HEK293T (cell line): ENCODE results near the gene LPGAT1.
A peak's percentile ranks its signal among the peaks of the same experiment; 100 is the strongest.
"Not testable (repeated sequence)": the region's sequence is repeated elsewhere in the genome, so short reads cannot be mapped to it uniquely, and the experiment has no call there.

Experiments
- CTCF ChIA-PET: fragments of 350-600 bp; formaldehyde crosslinking; extraction: SDS; loops from one replicate; lab custom pipeline; 2021; ENCODE audit warnings: antibody characterized with exemption, inconsistent platforms; lab: Yijun Ruan, JAX
- POLR2A ChIA-PET: fragments of 350-600 bp; formaldehyde crosslinking; extraction: SDS; loops from one replicate; lab custom pipeline; 2020; ENCODE audit warnings: antibody characterized with exemption, inconsistent platforms; lab: Yijun Ruan, JAX
- DNase-seq: peaks from one replicate; pipeline ENCODE4 v3.0.0; 2012; ENCODE audit warnings: mixed read lengths; ENCODE audit errors: extremely low spot score
- ARNT ChIP-seq: fragments of 450-650 bp; IDR thresholded peaks from 2 replicates; pipeline ENCODE4 v1.6.1; 2017; ENCODE audit warnings: mild to moderate bottlenecking
- BHLHE40 ChIP-seq: fragments of 450-650 bp; IDR thresholded peaks from 2 replicates; pipeline ENCODE4 v1.6.1; 2016; ENCODE audit warnings: mild to moderate bottlenecking, moderate library complexity, borderline replicate concordance
- CTBP1 ChIP-seq: fragments of 450-650 bp; IDR thresholded peaks from 2 replicates; pipeline ENCODE4 v1.6.1; 2016; ENCODE audit warnings: borderline replicate concordance
- ELF4 ChIP-seq: fragments of 450-650 bp; IDR thresholded peaks from 2 replicates; pipeline ENCODE4 v1.6.1; 2017; ENCODE audit warnings: antibody characterized with exemption
- FOXA1 ChIP-seq: fragments of 450-650 bp; IDR thresholded peaks from 2 replicates; pipeline ENCODE4 v1.6.1; 2016; ENCODE audit warnings: mild to moderate bottlenecking
- FOXK2 ChIP-seq: fragments of 450-650 bp; IDR thresholded peaks from 2 replicates; pipeline ENCODE4 v1.6.1; 2016; ENCODE audit warnings: mild to moderate bottlenecking
- FOXM1 ChIP-seq: fragments of 450-650 bp; IDR thresholded peaks from 2 replicates; pipeline ENCODE4 v1.6.1; 2017; ENCODE audit warnings: mild to moderate bottlenecking, borderline replicate concordance
- HDGF ChIP-seq: fragments of 450-650 bp; IDR thresholded peaks from 2 replicates; pipeline ENCODE4 v1.6.1; 2017; ENCODE audit warnings: antibody characterized with exemption, borderline replicate concordance
- L3MBTL2 ChIP-seq: fragments of 450-650 bp; conservative IDR thresholded peaks from 2 replicates; pipeline ENCODE4 v1.6.1; 2016; ENCODE audit warnings: mild to moderate bottlenecking
- LEF1 ChIP-seq: fragments of 450-650 bp; IDR thresholded peaks from 2 replicates; pipeline ENCODE4 v1.6.1; 2017; ENCODE audit warnings: mild to moderate bottlenecking, borderline replicate concordance
- NFRKB ChIP-seq: fragments of 450-650 bp; IDR thresholded peaks from 2 replicates; pipeline ENCODE4 v1.6.1; 2016; ENCODE audit warnings: mild to moderate bottlenecking, moderate library complexity
- SP1 ChIP-seq: fragments of 450-650 bp; IDR thresholded peaks from 2 replicates; pipeline ENCODE4 v1.6.1; 2017
- SUZ12 ChIP-seq: fragments of 450-650 bp; IDR thresholded peaks from 2 replicates; pipeline ENCODE4 v1.6.1; 2016; ENCODE audit warnings: mild to moderate bottlenecking
- TARDBP ChIP-seq: fragments of 450-650 bp; IDR thresholded peaks from 2 replicates; pipeline ENCODE4 v1.6.1; 2016
- ZNF384 ChIP-seq: fragments of 450-650 bp; IDR thresholded peaks from 2 replicates; pipeline ENCODE4 v1.6.1; 2016
- TF ChIP-seq, protein P1 (sequence below): fragments of 450-650 bp; IDR thresholded peaks from 2 replicates; pipeline ENCODE4 v1.6.1; 2016

LPGAT1 gene

DNA sequence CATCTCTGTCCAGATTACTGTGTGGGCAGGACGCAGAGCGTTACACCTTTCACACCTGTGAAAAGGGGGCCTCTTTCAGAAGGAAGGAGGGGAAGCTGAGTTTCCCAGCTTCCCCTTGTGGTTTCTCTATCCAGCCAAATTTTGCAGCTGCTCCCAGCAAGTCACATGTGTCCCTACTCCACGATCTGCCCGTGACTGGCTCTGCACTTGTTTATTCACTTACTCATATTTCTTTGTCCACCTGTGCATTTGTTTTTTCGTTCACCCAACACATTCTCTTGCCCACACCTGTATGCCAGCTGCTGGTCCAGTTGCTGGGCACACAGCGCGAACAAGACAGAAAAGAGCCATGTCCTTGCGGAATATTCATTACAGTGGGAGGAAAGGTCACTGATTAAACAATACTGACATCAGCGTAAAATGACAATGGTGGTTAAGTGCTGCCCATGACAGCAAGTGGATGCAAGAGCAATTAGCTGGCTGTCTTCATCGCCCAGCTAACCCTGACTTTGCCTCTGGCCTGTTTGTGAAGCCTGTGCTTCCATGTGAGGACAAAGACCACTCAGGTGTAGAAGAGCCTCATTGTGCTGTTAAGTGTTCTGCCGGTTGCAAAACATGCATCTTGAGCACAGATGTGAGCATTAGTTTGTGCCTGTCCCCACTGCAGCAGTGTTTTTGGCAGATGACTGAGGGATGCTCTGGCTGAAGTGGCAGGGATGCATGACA lies 126.6 kb downstream of the LPGAT1 start:
- TF ChIP-seq NFRKB (no peak), BHLHE40 (no peak), LEF1 (no peak), TARDBP (no peak), ARNT (no peak), FOXK2 (no peak), L3MBTL2 (no peak), ELF4 (no peak), CTBP1 (no peak)
- no peak for DNase-seq
- CTCF ChIA-PET = no interaction called here
- POLR2A ChIA-PET = no interaction called here

DNA sequence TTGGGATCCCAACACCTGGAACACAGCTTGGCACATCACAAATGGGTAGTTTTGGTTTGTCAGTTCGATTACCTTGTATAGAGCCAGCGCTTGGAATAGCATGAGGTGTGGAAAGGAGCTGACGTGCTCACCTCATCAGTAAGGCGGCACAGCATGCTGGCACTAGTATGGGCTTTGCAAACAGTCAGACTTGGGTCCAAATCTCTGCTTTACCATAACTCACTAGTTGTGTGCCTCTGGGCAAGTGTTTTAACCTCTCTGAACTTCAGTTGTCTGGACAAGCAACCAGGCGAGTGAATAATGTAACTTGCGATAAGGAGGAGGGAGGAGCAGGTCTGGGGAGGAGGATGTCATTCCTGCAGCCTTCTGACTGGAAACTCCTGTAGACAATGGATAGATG lies 128.8 kb downstream of the LPGAT1 start:
- CTCF ChIA-PET = no interaction called here

GRCh38 chr1:211699059-211699458 lies 131.5 kb downstream of the LPGAT1 start:
- peak; percentile 8 for DNase-seq
- ChIA-PET POLR2A (interaction anchor here (1.0 to 1.9 kb wide), 3 partner anchors 23 to 336 kb away, joined by 3 to 11 read pairs (median 4); partner anchors contain the start of genes DTL, INTS7 and NEK2), CTCF (interaction anchor here (0.7 to 2.7 kb wide), 12 partner anchors 10 to 757 kb away, joined by 3 to 17 read pairs (median 6); partner anchors contain the start of gene NEK2)
- TF ChIP-seq BHLHE40 = no peak
- no peak for TF ChIP-seq TARDBP
- no peak for TF ChIP-seq CTBP1
- TF ChIP-seq FOXM1 = no peak
- TF ChIP-seq SUZ12 = no peak
- no peak for TF ChIP-seq LEF1
- TF ChIP-seq FOXK2 = no peak
- TF ChIP-seq, protein P1, sequence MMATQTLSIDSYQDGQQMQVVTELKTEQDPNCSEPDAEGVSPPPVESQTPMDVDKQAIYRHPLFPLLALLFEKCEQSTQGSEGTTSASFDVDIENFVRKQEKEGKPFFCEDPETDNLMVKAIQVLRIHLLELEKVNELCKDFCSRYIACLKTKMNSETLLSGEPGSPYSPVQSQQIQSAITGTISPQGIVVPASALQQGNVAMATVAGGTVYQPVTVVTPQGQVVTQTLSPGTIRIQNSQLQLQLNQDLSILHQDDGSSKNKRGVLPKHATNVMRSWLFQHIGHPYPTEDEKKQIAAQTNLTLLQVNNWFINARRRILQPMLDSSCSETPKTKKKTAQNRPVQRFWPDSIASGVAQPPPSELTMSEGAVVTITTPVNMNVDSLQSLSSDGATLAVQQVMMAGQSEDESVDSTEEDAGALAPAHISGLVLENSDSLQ = no peak
- TF ChIP-seq SP1 = no peak
- TF ChIP-seq ELF4 = no peak
- TF ChIP-seq NFRKB = no peak
- no peak for TF ChIP-seq ARNT
- TF ChIP-seq L3MBTL2 = no peak

More for the DNA sequence above, 128.8 kb downstream of the LPGAT1 start:
- TF ChIP-seq FOXA1 (no peak), SP1 (no peak), CTBP1 (no peak), SUZ12 (no peak), LEF1 (no peak)
- DNase-seq = no peak
- POLR2A ChIA-PET = no interaction called here

DNA sequence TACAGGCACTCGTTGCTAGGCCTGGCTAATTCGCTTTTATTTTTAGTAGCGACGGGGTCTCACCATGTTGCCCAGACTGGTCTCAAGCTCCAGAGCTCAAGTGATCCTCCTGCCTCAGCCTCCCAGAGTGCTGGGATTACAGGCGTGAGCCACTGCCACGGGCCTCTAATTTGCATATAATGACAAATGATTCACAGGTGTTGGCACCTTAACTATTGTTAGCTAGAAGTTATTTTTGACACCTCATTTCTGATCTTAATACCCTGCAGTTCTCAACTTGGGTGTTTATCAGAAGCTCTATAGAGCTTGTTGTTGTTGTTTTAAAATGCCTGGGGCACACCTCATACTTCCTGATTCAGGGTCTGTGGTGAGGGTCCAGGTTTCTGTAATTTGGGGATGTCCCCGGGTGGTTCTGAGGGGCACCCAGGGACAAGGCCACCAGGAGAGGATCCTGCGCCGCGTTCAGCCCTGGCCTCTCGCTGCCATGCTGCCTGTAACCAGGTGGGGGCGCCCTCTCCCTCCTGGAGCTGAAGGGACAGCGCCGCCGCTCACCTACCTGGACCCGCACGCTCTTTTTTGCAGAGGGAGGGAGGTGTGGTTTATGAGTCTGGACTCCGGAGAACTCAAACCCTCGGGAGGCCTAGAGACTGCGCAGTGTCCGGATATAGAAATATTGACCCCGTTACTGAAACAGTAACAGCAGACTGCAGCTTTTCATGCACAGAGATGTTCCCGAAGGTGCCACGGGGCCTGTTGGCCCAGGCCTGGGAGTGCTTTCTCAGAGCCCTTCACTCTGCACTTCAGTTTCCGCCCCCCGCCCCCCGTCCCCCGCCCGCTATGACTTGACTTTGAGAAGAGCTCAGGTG lies 132.2 kb downstream of the LPGAT1 start:
- CTCF ChIA-PET = interaction anchor here (0.6 to 2.7 kb wide), 19 partner anchors 11 to 758 kb away, joined by 3 to 17 read pairs (median 5); partner anchors contain the start of genes DTL, INTS7 and NEK2
- DNase-seq = peak; percentile 92
- POLR2A ChIA-PET = interaction anchor here (1.0 to 2.9 kb wide), 4 partner anchors 23 to 337 kb away, joined by 3 to 11 read pairs (median 7); partner anchors contain the start of genes DTL, INTS7 and NEK2
- TF ChIP-seq CTBP1 (no peak), ARNT (peak; percentile 70)

- ChIA-PET POLR2A (interaction anchor here (0.6 to 2.9 kb wide), 3 partner anchors 22 to 1735 kb away, joined by 3 to 10 read pairs (median 3); partner anchors contain the start of genes DTL, INTS7 and NEK2), CTCF (interaction anchor here (1.1 to 2.7 kb wide), 4 partner anchors 12 to 178 kb away, joined by 3 to 17 read pairs (median 7); no protein-coding TSS in a partner anchor)
- TF ChIP-seq FOXK2 (no peak), ARNT (no peak), FOXA1 (no peak), ZNF384 (no peak), ELF4 (no peak), CTBP1 (no peak), TARDBP (no peak), HDGF (no peak), SP1 (no peak)
Measured at GRCh38 chr1:211697356-211697755, 133.2 kb downstream of the LPGAT1 start.

DNA sequence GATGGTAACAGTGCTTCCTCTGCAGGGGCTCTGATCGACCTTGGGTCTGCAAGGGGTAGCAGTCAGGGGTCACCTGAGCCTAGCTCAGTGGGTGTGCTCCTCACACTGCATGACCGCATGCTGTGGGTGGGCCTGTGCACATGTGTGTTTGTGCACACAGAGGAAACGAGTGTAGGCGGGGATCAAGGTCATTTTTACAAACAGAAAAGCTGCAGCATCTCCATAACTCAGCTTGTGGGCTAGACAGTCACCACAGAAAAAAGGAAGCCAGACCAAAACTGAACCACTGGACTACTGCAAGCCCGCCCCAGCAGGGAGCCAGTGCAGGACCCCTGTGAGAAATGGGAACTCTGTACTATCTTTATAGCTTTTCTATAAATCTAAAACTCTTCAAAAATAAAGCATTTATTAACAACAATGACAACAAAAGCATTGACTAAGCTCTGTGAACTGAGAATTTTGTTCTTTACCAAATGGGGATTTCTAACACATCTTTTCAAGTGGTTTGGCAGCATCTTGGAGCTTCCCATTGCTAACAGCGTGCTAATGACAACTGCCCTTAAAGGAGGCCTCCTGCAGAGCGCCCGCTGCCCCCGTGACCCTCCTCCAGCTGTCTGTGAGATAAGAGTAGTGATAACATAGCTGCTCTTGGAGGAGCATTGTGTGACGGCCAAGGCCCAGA lies 135.3 kb downstream of the LPGAT1 start:
- TF ChIP-seq FOXM1 = no peak
- TF ChIP-seq HDGF = no peak
- no peak for TF ChIP-seq LEF1
- TF ChIP-seq SUZ12 = no peak
- POLR2A ChIA-PET = interaction anchor here (2.9 kb wide), 1 partner anchor 340 kb away, joined by 10 read pairs; the partner anchor contains the start of genes DTL and INTS7
- DNase-seq = no peak
- CTCF ChIA-PET = interaction anchor here (0.6 to 1.6 kb wide), 5 partner anchors 10 to 339 kb away, joined by 3 to 7 read pairs (median 5); no protein-coding TSS in a partner anchor

More at GRCh38 chr1:211697356-211697755, 133.2 kb downstream of the LPGAT1 start:
- DNase-seq = no peak

GRCh38 chr1:211693911-211694310 lies 136.7 kb downstream of the LPGAT1 start:
- DNase-seq, POLR2A ChIA-PET, CTCF ChIA-PET: not testable (repeated sequence)
